Measurements from ENCODE around the gene ZFHX3. TPM values are rescaled to one million over a fixed set of nuclear protein-coding genes. Genes with fewer than 3 reads are reported as not detected.

ZFHX3 gene
- total and polyA plus RNA-seq, 10 donors: 0.47 to 18.5 (median 11.1) TPM

- 91 to 96% (median 92%) methylated on average over 7 of the region's 7 CpGs for WGBS, 5 donors
Measured at GRCh38 chr16:72972878-72973571, 74.9 kb downstream of the ZFHX3 start.

DNA sequence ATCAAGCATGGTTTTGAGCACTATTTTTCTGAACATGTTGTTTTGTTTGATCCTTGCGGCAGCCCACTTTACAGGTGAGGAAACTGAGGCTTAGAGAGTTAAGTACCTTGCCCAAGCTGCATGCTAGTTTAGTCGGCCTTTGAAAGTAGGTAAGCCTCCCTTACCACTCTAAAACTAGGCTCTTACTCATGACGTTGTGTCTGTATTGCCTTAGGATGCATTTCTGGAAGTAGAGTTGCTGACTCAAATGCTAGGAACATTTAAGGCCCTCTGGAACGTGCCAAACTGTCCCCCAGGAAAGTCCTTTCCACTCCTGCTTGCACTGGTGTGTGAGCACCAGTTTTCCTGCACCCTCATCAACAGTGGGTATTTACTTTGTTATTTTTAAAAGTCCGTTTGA is 76.6 kb downstream of the ZFHX3 start:
- no peak overlapping the region for H3K27ac ChIP-seq
- no peak overlapping the region for H3K4me3 ChIP-seq
- no peak for DNase-seq
- H3K9me3 ChIP-seq: no peaks in the 10 kb centered on the region
- intact Hi-C loops (cut with DNase I; ENCODE audit: low total_unique reads): no loop called here
- no peaks in the 10 kb centered on the region for H3K4me1 ChIP-seq
- no peaks in the 10 kb centered on the region for H3K36me3 ChIP-seq
- 82 to 92% (median 89%) methylated on average over 5 of the region's 5 CpGs for WGBS, 5 donors
- H3K27me3 ChIP-seq (replicated peaks in 1 of 7): no peaks in the 10 kb centered on the region
- TF ChIP-seq POLR2A (IDR thresholded peaks at IDR 0.05): no peak
- TF ChIP-seq, protein P1, sequence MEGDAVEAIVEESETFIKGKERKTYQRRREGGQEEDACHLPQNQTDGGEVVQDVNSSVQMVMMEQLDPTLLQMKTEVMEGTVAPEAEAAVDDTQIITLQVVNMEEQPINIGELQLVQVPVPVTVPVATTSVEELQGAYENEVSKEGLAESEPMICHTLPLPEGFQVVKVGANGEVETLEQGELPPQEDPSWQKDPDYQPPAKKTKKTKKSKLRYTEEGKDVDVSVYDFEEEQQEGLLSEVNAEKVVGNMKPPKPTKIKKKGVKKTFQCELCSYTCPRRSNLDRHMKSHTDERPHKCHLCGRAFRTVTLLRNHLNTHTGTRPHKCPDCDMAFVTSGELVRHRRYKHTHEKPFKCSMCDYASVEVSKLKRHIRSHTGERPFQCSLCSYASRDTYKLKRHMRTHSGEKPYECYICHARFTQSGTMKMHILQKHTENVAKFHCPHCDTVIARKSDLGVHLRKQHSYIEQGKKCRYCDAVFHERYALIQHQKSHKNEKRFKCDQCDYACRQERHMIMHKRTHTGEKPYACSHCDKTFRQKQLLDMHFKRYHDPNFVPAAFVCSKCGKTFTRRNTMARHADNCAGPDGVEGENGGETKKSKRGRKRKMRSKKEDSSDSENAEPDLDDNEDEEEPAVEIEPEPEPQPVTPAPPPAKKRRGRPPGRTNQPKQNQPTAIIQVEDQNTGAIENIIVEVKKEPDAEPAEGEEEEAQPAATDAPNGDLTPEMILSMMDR (IDR thresholded peaks at IDR 0.05 in 8 of 11, conservative IDR thresholded peaks at IDR 0.05 in 3 of 11): no peak
- no peak for TF ChIP-seq POLR2AphosphoS5 (IDR thresholded peaks at IDR 0.05)

More at GRCh38 chr16:72972878-72973571, 74.9 kb downstream of the ZFHX3 start:
- TF ChIP-seq POLR2AphosphoS5 (IDR thresholded peaks at IDR 0.05) (no peak), POLR2A (IDR thresholded peaks at IDR 0.05) (no peak)
- TF ChIP-seq, protein P1 (IDR thresholded peaks at IDR 0.05 in 8 of 11, conservative IDR thresholded peaks at IDR 0.05 in 3 of 11): no peak
- no peak for DNase-seq
- no peaks in the 10 kb centered on the region for H3K9me3 ChIP-seq
- no peaks in the 10 kb centered on the region for H3K27me3 ChIP-seq (replicated peaks in 1 of 7)
- intact Hi-C loops (cut with DNase I; ENCODE audit: low total_unique reads): no loop called here
- H3K4me1 ChIP-seq: peaks cover 0 to 8% (median 1%) of the 10 kb centered on the region in 6 donors
- no peaks in the 10 kb centered on the region for H3K36me3 ChIP-seq
- H3K4me3 ChIP-seq: no peak overlapping the region
- H3K27ac ChIP-seq: no peak overlapping the region

- H3K4me3 ChIP-seq: no peak overlapping the region
- no peak overlapping the region for H3K27ac ChIP-seq
- H3K9me3 ChIP-seq: no peaks in the 10 kb centered on the region
- TF ChIP-seq POLR2AphosphoS5 (IDR thresholded peaks at IDR 0.05) (no peak), POLR2A (IDR thresholded peaks at IDR 0.05) (no peak)
- TF ChIP-seq, protein P1 (IDR thresholded peaks at IDR 0.05 in 8 of 11, conservative IDR thresholded peaks at IDR 0.05 in 3 of 11): no peak
- no peak for DNase-seq
- H3K4me1 ChIP-seq: no peaks in the 10 kb centered on the region
- no peaks in the 10 kb centered on the region for H3K27me3 ChIP-seq (replicated peaks in 1 of 7)
- intact Hi-C loops (cut with DNase I; ENCODE audit: low total_unique reads): no loop called here
- WGBS, 5 donors: 83 to 90% (median 85%) methylated on average over 5 of the region's 5 CpGs
- no peaks in the 10 kb centered on the region for H3K36me3 ChIP-seq
Measured at GRCh38 chr16:72970656-72971055, 77.3 kb downstream of the ZFHX3 start.

DNA sequence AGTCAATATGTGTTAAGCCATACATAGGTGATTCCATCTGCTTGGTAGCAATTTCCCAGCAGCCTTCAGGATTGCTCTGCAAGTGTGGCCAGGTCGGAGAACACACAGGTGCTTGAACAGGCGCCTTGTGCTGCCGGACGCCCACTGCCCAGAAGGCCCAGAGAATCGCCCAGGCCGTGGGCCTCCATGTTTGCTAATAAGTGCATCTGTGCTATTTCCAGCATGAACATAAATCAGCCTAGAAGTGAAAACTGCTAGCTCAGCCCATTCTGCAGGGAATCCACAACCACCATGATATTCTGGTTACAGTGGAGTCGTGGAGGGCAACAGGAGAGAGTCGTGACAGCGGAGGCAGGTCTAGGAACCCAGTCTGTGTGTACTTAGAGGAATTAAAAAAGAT is 78.1 kb downstream of the ZFHX3 start:
- Histone ChIP-seq H3K9me3 (no peaks in the 10 kb centered on the region), H3K36me3 (no peaks in the 10 kb centered on the region), H3K27ac (no peak overlapping the region), H3K4me1 (no peaks in the 10 kb centered on the region), H3K4me3 (no peak overlapping the region), H3K27me3 (replicated peaks in 1 of 7) (no peaks in the 10 kb centered on the region)
- 80 to 96% (median 93%) methylated on average over 9 of the region's 9 CpGs for WGBS, 5 donors
- DNase-seq: no peak
- intact Hi-C loops (cut with DNase I; ENCODE audit: low total_unique reads): no loop called here
- TF ChIP-seq POLR2A (IDR thresholded peaks at IDR 0.05): no peak
- no peak for TF ChIP-seq POLR2AphosphoS5 (IDR thresholded peaks at IDR 0.05)
- TF ChIP-seq, protein P1 (IDR thresholded peaks at IDR 0.05 in 8 of 11, conservative IDR thresholded peaks at IDR 0.05 in 3 of 11): no peak
